NCI-H446 treated with DMSO at 0.1 percent for 48 hours (cell line): ENCODE measurements around the gene EVA1A.

ENCODE experiments used
- DNase-seq: peaks from one replicate; lab custom pipeline; 2025; lab: John Stamatoyannopoulos, UW

Gene EVA1A

GRCh38 chr2:75560768-75561565, at the start of gene EVA1A:
Gene EVA1A, minus strand, starts transcription at chr2:75560939. Its CDS starts 42,799 bp downstream, at chr2:75518140.
- peak; percentile 58 for DNase-seq

GRCh38 chr2:75609937-75610508, 49.3 kb upstream of the EVA1A start:
- no peak for DNase-seq

GRCh38 chr2:75609334-75609689, 48.6 kb upstream of the EVA1A start:
- no peak for DNase-seq

GRCh38 chr2:75608684-75609333, 48.1 kb upstream of the EVA1A start:
- peak; percentile 19 for DNase-seq

GRCh38 chr2:75607988-75608683, 47.4 kb upstream of the EVA1A start:
- no peak for DNase-seq

GRCh38 chr2:75607400-75607798, 46.7 kb upstream of the EVA1A start:
- DNase-seq: no peak

GRCh38 chr2:75606761-75607399, 46.1 kb upstream of the EVA1A start:
- no peak for DNase-seq

GRCh38 chr2:75605770-75606529, 45.2 kb upstream of the EVA1A start:
- DNase-seq: peak; percentile 80

- DNase-seq: no peak
Observed at GRCh38 chr2:75604484-75604883, 43.7 kb upstream of the EVA1A start.

GRCh38 chr2:75603477-75603876, 42.7 kb upstream of the EVA1A start:
- no peak for DNase-seq

- DNase-seq: no peak
Observed at GRCh38 chr2:75602724-75603342, 42.1 kb upstream of the EVA1A start.

- no peak for DNase-seq
Observed at GRCh38 chr2:75600461-75601011, 39.8 kb upstream of the EVA1A start.

- DNase-seq: no peak
Observed at GRCh38 chr2:75598589-75599155, 37.9 kb upstream of the EVA1A start.

GRCh38 chr2:75597949-75598348, 37.2 kb upstream of the EVA1A start:
- DNase-seq: no peak

GRCh38 chr2:75596784-75597183, 36.0 kb upstream of the EVA1A start:
- no peak for DNase-seq

GRCh38 chr2:75595541-75596395, 35.0 kb upstream of the EVA1A start:
- DNase-seq: no peak

- no peak for DNase-seq
Observed at GRCh38 chr2:75594596-75594995, 33.9 kb upstream of the EVA1A start.

- no peak for DNase-seq
Observed at GRCh38 chr2:75592888-75593287, 32.1 kb upstream of the EVA1A start.

GRCh38 chr2:75592030-75592429, 31.3 kb upstream of the EVA1A start:
- DNase-seq: no peak
